ENCODE results near the gene ZNG1F. TPM values are rescaled to one million over a fixed set of nuclear protein-coding genes. Genes with fewer than 3 reads are reported as not detected.
"Not testable (repeated sequence)": the region's sequence is repeated elsewhere in the genome, so short reads cannot be mapped to it uniquely, and the experiment has no call there.

Gene ZNG1F
- total RNA-seq, 2 donors from 2014 or later = 9.3 to 12.1 TPM

DNA sequence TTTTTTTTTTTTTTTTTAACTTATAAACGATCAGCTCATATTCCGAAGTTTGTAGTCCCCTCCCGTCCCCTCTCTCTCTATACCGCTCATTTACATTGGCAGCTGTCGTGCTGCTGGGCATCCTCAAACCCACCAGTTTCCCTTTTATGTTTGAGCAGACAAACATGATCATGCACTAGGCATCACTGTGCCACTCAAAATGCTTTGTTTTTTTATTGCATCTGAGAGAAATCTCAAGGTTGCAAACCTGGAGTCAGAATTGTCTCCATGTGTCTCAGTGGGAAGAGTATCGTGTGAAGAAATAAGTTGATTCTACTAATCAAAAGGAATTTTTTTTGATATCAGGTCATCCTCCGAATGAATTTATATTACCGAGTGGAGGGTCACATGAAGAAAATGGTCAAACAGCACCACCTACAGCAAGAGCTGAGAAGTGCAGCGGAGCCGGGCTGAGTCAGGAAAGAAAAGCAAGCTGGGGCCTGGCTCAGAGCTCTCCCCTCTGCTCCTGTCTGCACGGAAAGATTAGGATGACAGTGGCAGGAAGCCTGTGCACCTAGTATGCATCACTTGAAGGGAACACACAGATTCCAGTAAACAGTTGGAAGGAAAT is 100.6 kb downstream of the ZNG1F start:
- H3K4me1 ChIP-seq; intact Hi-C loops (cut with DNase I): not testable (repeated sequence)
- TF ChIP-seq, protein P1, sequence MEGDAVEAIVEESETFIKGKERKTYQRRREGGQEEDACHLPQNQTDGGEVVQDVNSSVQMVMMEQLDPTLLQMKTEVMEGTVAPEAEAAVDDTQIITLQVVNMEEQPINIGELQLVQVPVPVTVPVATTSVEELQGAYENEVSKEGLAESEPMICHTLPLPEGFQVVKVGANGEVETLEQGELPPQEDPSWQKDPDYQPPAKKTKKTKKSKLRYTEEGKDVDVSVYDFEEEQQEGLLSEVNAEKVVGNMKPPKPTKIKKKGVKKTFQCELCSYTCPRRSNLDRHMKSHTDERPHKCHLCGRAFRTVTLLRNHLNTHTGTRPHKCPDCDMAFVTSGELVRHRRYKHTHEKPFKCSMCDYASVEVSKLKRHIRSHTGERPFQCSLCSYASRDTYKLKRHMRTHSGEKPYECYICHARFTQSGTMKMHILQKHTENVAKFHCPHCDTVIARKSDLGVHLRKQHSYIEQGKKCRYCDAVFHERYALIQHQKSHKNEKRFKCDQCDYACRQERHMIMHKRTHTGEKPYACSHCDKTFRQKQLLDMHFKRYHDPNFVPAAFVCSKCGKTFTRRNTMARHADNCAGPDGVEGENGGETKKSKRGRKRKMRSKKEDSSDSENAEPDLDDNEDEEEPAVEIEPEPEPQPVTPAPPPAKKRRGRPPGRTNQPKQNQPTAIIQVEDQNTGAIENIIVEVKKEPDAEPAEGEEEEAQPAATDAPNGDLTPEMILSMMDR (IDR thresholded peaks at IDR 0.05) = peak; percentile 29

DNA sequence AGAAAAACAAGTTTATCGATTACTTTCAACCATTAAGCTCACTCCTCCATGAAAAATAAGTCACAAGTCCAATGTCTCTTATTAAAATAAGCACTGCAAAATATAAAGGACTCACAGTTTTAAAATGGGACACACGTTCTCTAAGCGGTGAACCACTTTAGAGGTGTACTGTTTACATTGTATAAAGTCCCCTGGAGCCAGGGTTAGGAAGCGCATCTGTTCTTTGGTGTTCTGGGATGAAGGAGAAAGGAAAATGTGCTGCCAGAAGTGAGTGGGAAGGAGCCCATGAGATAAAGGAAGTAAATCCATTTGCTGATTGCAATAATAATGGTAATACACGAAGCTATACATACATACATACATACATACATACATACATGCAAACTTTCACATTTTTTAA is 101.2 kb downstream of the ZNG1F start:
- intact Hi-C loops (cut with DNase I); H3K36me3 ChIP-seq; DNase-seq; H3K27ac ChIP-seq; H3K9ac ChIP-seq (ENCODE audit: low read depth in 2 of 2, low read length in 2 of 2); H3K27me3 ChIP-seq; H3K4me1 ChIP-seq; H3K9me3 ChIP-seq; H3K4me3 ChIP-seq: not testable (repeated sequence)

More for the DNA sequence above, 100.6 kb downstream of the ZNG1F start:
- H3K4me3 ChIP-seq; H3K27me3 ChIP-seq; H3K9ac ChIP-seq (ENCODE audit: low read depth in 2 of 2, low read length in 2 of 2); H3K27ac ChIP-seq; H3K9me3 ChIP-seq; H3K36me3 ChIP-seq; DNase-seq: not testable (repeated sequence)

DNA sequence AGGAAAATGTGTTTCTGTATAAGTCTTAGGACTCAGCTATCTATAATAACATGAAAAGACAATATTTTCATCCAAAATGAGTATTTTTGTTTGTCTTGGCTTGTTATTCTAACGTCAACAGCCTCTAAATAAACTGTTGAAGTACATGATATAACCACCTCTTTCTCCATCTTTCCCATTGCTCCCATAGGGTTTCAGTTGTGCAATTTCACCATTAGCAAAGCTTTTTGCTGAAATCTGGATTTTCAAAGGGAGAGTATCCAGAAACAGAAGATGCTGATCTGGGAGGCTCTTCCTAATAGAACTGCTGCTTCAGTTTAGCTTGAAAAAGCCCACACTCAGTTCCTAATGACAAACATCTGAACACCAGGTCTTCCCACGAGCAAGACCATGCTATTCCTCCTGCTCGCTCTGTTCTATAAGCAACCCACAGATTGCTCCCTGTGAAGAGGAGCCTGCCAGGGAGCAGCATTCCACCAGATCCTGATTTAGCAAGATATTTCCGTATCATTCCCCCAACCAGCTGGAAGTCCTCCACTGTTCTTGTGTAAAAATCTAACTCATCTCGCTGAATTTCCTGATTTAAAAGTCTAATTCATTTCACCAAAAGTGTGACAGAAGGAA is 101.8 kb downstream of the ZNG1F start:
- H3K27me3 ChIP-seq; H3K4me3 ChIP-seq; H3K9ac ChIP-seq (ENCODE audit: low read depth in 2 of 2, low read length in 2 of 2); H3K27ac ChIP-seq; DNase-seq; intact Hi-C loops (cut with DNase I); H3K36me3 ChIP-seq; H3K9me3 ChIP-seq; H3K4me1 ChIP-seq: not testable (repeated sequence)

DNA sequence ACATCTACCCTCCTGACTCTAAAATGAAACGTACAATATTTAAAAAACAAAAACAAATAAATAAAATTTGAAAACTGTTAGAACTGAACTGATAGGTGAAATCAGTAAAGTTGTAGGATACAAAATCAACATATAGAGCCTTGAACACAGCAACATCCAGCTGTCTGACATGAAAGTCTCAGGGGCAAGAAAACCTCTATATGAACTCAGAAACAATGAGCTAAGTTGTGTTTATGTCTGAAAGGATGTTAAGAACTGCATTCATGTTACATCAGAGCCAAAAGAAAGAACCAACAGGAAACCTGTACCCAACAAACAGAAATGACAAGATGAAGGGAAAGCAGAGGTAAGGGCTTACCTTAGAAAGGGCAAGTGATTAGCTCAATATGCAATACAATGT is 102.4 kb downstream of the ZNG1F start:
- H3K9ac ChIP-seq (ENCODE audit: low read depth in 2 of 2, low read length in 2 of 2); H3K4me3 ChIP-seq; H3K4me1 ChIP-seq; H3K36me3 ChIP-seq; H3K9me3 ChIP-seq; H3K27ac ChIP-seq; H3K27me3 ChIP-seq; intact Hi-C loops (cut with DNase I); DNase-seq: not testable (repeated sequence)

DNA sequence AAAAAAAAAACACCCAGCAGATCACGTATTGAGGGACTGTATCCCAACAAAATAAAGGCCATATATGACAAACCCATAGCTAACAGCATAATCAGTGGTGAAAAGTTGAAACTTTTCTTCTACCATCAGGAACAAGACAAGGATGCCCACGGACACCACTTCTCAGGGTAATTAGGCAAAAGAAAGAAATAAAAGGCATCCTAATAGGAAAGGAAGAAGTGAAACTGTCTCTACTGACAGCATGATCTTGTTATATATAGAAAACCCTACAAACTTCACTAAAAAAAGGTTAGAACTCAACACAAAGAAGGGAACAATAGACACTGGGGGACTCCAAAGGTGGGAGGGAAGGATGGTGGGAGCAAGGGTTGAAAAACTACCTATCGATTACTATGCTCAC is 102.9 kb downstream of the ZNG1F start:
- H3K9me3 ChIP-seq; H3K4me1 ChIP-seq; H3K27me3 ChIP-seq; DNase-seq; H3K9ac ChIP-seq (ENCODE audit: low read depth in 2 of 2, low read length in 2 of 2); H3K36me3 ChIP-seq; H3K4me3 ChIP-seq; H3K27ac ChIP-seq; intact Hi-C loops (cut with DNase I): not testable (repeated sequence)

DNA sequence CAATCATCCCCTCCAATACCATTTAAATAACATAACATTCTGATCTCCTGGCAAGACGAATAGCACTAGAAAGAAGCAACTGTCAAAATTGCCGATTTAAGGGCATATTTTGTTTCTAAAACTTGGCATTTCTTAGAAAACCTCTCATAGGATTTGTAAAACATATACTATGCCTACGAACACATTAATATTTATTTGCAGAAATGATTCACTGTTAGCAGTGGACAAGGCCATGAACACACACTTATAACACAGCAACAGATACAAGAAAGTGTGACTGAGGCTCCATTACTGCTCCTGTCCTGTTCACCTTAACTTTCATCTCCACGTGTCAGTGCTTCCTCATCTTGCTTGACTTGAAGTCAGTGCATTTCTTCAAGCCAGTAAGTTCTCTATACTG is 106.8 kb downstream of the ZNG1F start:
- H3K4me1 ChIP-seq; H3K9me3 ChIP-seq; H3K27me3 ChIP-seq; H3K36me3 ChIP-seq; DNase-seq; H3K4me3 ChIP-seq; H3K9ac ChIP-seq (ENCODE audit: low read depth in 2 of 2, low read length in 2 of 2); intact Hi-C loops (cut with DNase I); H3K27ac ChIP-seq: not testable (repeated sequence)

Small RNA genes lying within 50 kb of the gene (microRNA-seq; reads per million reads assigned to microRNA genes)
- gene MIR4477A = not detected

Other genes starting within 250 kb of the ZNG1F start
- not detected for gene FOXD4L6, start 60.6 kb downstream of the ZNG1F start, total RNA-seq

All from colonic mucosa (tissue), 4 donors.